HG03039 (cell line): Measurements from ENCODE around the gene AADAT.
"Not testable (repeated sequence)": the region's sequence is repeated elsewhere in the genome, so short reads cannot be mapped to it uniquely, and the experiment has no call there.

Experiments
- ATAC-seq: cut with Tn5 transposase; IDR thresholded peaks from one replicate; pipeline ENCODE4 v1.9.1; 2021; ENCODE audit warnings: mild to moderate bottlenecking, moderate library complexity; ENCODE audit not compliant: unreplicated experiment

Gene AADAT

GRCh38 chr4:170089668-170090351 lies at the start of gene AADAT:
Gene AADAT (minus strand): TSS chr4:170089956. CDS start chr4:170089690, 266 bp downstream.
- ATAC-seq = peak; percentile 72

DNA sequence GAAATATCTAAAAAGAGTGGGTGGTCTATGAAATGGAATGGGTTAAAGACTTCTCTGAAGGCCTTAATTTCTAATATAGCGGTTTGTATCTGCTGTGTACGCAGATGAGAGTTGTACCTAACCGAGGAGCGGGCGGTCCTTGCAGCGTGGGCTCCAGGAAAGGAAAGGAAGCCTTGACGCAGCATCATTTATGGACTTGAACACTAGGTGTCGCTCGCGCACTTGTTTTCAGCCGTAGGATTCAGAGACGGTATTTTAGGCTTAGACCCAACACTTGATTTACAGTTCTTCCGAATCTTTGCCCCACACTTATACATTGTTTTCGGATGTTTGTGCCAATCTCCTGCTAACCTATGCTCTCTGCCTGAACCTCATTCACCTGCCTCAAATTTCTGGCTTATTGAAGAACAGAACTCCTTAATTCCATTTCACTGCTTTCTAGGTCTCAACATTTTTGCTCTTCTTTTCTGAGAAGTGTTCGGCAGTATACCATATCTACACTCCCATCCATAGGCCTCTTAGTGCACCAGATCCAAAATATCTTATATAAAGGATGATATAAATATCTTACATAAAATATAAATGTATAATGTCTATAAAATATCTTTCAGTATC lies 48.9 kb upstream of the AADAT start:
- peak; percentile 95 for ATAC-seq

- ATAC-seq = no peak
Observed at GRCh38 chr4:170137927-170138326, 48.2 kb upstream of the AADAT start.

DNA sequence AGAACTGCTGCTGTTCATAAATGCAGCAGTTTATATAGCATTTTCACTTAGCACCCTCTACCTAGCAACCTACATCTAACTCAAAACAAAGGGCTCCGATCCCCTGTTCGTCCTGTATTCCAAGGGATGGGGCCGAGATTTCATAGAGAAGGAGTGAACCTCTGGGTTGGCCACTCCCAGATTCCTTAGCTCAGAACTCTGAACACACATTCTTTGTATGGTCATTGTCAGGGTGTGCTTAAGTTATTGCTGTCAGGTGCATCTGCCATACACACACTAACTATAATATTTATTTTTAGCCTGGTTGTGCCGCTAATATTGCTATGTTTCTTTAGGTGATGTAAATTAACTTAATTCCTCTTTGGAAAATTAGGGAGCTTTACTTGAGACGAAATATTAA lies 47.7 kb upstream of the AADAT start:
- ATAC-seq = no peak

- ATAC-seq = no peak
Observed at GRCh38 chr4:170134821-170135220, 45.1 kb upstream of the AADAT start.

DNA sequence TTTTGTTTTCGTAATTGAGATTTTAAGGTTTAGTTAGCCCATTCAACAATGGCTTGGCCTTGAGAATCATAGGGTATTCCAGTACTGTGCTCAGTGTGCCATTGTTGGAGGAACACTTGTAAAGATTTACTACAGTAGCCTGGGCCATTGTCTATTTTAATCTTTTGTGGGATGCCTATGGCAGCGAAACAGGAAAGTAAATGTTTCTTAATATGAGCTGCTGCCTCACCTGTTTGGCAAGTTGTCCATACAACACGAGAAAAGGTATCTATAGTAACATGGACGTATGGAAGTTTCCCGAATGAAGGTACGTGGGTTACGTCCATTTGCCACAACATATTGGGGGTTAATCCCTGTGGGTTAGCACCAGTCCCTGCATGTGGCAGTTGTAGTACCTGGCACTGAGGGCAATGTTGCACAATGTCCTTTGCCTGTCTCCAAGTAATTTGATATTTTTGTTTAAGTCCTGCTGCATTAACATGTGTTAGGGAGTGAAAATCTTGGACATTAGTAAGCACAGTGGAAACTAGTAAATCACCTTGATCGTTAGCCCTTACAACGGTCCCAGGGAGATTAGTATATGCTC lies 38.6 kb upstream of the AADAT start:
- ATAC-seq = no peak

DNA sequence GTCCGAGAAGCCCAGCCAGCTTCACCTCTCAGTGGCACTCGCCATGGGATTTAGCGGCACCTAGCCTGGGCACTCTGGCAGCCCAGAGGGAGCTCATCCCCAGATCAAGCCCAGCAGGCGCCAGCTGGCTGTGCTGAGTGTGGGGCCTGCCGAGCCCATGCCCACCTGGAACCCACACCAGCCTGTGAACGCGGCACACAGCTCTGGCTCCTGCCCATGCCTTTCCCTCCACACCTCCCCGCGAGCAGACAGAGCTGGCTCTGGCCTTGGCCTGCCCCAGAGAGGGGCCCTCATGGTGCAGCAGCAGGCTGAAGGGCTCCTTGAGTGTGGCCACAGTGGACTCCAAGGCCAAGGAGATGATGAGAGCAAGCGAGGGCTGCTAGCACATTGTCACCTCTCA lies 38.0 kb upstream of the AADAT start:
- ATAC-seq = no peak

GRCh38 chr4:170124406-170124805 lies 34.6 kb upstream of the AADAT start:
- no peak for ATAC-seq

DNA sequence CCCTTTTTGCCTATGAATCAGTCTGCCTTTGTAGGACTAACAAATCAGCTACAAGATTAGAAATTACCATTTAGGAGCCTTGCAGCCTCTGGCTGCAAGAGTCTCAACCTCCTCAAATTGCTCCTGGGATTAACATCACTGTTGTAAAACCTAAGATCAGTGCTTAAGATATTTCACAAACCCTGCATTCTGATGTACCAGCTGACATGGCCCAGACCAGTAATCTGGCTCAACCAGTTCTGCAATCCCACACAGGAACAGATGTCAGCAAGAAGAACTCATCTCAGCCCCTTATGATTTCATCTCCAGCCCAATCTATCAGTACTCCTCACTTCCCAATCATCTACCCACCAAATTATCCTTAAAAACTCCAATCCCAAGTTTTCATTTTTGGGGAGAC lies 32.5 kb upstream of the AADAT start:
- no peak for ATAC-seq

DNA sequence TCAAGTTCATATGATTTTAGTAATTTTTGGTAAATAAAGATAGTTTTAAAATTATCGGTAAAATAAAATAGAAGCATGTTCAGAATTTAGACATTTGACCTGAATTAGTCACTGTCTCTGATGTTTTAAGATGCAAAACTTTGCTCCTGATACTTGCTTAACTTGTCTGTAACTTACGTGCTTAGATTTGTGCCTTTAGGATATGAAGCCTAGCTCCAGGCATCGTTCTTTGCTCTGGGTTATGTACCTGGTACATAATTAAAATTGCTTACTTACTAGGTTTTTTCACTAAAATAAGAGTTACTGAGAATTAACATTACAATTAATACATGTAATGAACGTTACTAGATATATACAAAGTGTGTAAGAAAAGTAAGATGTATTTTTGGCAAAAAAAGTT lies 24.9 kb upstream of the AADAT start:
- no peak for ATAC-seq

DNA sequence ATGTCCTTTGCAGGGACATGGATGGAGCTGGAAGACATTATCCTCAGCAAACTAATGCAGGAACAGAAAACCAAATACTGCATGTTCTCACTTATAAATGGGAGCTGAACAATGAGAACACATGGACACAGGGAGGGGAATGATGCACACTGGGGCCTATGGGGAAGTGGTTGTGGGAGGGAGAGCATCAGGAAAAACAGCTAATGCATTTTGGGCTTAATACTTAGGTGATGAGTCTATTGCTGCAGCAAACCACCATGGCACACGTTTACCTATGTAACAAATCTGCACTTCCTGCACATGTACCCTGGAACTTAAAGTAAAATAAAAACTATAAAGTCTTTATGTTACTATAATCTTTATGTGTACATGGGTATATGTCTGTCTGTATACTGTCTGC lies 24.4 kb upstream of the AADAT start:
- ATAC-seq = not testable (repeated sequence)

GRCh38 chr4:170111546-170111945 lies 21.8 kb upstream of the AADAT start:
- no peak for ATAC-seq

DNA sequence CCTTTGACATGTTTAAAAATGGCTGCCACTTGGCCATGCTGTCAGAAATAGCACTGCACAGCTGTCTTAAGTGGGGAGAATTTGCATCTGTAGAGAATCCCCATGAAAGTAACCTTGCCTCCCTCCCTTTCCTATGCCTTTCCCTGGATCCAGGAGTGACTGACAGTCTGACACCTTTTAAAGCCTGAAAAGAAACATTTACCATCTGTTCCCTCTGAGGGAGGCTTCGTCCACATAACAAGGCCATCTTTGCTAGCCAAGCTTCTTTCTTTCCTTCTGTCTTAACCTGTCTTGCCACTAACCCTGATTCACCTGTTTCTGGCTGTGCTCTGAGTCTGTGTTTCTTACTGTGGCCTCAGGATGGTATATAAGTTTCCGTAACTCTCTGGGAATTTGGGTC lies 21.3 kb upstream of the AADAT start:
- no peak for ATAC-seq

DNA sequence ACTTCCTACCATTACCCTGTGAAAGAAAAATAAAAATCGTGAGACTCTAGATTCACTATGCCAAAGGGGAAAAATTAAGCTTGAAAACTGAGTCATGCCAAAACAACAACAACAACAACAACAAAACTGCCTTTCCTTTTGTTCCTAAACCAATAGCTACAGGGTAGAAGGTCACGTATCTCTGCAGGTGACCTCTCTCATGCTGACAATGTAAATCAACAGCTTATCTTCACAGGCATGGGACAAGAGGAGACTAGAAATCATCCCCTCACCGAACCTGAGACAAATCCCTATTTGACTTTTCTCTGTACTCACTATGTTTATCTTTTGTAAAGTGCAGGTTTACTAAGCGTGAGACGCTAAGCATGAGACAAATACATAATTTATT lies 20.5 kb upstream of the AADAT start:
- ATAC-seq = no peak

- ATAC-seq = no peak
Observed at GRCh38 chr4:170109586-170110284, 20.0 kb upstream of the AADAT start.

- no peak for ATAC-seq
Observed at GRCh38 chr4:170106900-170107299, 17.1 kb upstream of the AADAT start.

DNA sequence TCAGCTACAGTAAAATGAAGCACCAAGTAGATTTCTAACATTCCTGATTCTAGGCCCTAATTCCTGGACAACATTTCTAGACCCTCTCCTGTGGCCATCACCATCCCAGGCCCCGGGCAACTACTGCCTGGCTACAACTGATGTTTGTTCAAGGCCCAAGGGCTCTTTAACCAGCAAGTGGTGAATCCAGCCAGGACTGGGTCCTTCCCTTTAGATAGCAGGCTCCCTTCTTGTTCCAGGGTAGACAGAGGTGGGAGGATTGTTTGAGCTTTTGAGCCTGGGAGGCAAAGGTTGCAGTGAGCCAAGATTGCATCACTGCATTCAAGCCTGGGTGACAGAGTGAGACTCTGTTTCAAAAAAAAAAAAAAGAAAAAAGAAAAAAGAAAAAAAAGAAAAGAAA lies 12.7 kb upstream of the AADAT start:
- no peak for ATAC-seq

GRCh38 chr4:170098171-170098570 lies 8.4 kb upstream of the AADAT start:
- not testable (repeated sequence) for ATAC-seq

- ATAC-seq = no peak
Observed at GRCh38 chr4:170097681-170098080, 7.9 kb upstream of the AADAT start.

DNA sequence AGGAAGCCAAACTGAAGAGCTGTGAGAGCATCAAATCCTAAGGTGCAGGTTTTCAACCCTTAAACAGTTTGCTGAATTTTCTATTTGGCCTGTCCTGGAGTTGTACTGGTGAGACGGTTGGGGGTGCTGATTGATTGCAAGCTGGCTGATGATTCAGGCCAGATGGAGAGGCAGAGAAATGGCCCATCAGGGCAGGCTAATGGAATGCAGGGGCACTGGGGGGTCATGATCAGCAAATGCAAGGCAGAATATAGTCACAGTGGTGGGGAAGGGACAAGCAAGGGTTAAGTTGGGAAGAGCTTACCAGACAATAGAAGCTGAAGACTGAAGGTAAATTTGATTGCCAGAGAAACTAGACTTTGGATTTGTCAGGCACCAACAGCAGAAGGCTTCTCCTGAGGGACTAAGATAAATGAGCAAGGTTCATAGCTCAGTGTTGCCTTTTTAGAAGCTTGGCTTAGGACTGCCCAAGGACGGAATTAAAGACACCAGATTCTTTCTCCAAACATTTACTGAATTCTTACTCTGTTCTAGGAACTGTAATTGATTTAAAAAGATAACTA lies 4.3 kb upstream of the AADAT start:
- no peak for ATAC-seq

DNA sequence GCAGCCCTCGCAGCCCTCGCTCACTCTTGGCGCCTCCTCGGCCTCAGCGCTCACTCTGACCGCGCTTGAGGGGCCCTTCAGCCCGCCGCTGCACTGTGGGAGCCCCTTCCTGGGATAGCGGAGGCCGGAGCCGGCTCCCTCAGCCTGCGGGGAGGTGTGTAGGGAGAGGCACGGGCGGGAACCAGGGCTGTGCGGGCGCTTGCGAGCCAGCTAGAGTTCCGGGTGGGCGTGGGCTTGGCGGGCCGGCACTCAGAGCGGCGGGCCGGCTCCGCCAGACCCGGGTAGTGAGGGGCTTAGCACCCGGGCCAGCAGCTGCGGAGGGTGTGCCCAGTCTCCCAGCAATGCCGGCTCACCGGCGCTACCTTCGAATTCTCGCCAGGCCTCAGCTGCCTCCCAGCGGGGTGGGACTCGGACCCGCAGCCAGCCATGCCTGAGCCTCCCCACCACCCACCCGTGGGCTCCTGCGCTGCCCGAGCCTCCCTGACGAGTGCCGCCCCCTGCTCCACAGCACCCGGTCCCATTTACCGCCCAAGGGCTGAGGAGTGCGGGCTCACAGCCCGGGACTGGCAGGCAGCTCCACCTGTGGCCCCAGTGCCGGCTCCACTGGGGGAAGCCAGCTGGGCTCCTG lies 1.4 kb upstream of the AADAT start:
- ATAC-seq = no peak
